Activated naive CD8-positive, alpha-beta T cell treated with anti-CD3 and anti-CD28 coated beads, Interleukin-2, amount 50 U/mL, for 16 hours (primary cell): Measurements from ENCODE around the gene PDE5A.
"Not testable (repeated sequence)": the region's sequence is repeated elsewhere in the genome, so short reads cannot be mapped to it uniquely, and the experiment has no call there.

Experiments used
- DNase-seq: peaks from one replicate; pipeline ENCODE4 v3.0.0-alpha.2; 2020; ENCODE audit warnings: low read depth, low spot score

Gene PDE5A

GRCh38 chr4:119646347-119647071 is 17.9 kb upstream of the PDE5A start:
- no peak for DNase-seq

GRCh38 chr4:119643306-119644042 is 14.9 kb upstream of the PDE5A start:
- DNase-seq, result no peak

- no peak for DNase-seq
Measured at GRCh38 chr4:119641765-119642164, 13.2 kb upstream of the PDE5A start.

GRCh38 chr4:119638359-119638758 is 9.8 kb upstream of the PDE5A start:
- DNase-seq, result no peak

GRCh38 chr4:119636851-119637250 is 8.2 kb upstream of the PDE5A start:
- DNase-seq, result not testable (repeated sequence)

GRCh38 chr4:119632216-119632615 is 3.6 kb upstream of the PDE5A start:
- no peak for DNase-seq

- no peak for DNase-seq
Measured at GRCh38 chr4:119629142-119629471, 503 bp upstream of the PDE5A start.

- DNase-seq, result peak; percentile 19
Measured at GRCh38 chr4:119627267-119628255, 1.0 kb downstream of the PDE5A start.

GRCh38 chr4:119626943-119627266 is 1.7 kb downstream of the PDE5A start:
- DNase-seq, result no peak

GRCh38 chr4:119626420-119626819 is 2.2 kb downstream of the PDE5A start:
- DNase-seq, result no peak

GRCh38 chr4:119625761-119626160 is 2.8 kb downstream of the PDE5A start:
- DNase-seq, result no peak

GRCh38 chr4:119624356-119624755 is 4.2 kb downstream of the PDE5A start:
- no peak for DNase-seq

- DNase-seq, result no peak
Measured at GRCh38 chr4:119623025-119623424, 5.6 kb downstream of the PDE5A start.

GRCh38 chr4:119615068-119615719 is 13.4 kb downstream of the PDE5A start:
- DNase-seq, result no peak

- no peak for DNase-seq
Measured at GRCh38 chr4:119604266-119604665, 24.3 kb downstream of the PDE5A start.

GRCh38 chr4:119602366-119602765 is 26.2 kb downstream of the PDE5A start:
- no peak for DNase-seq

- DNase-seq, result no peak
Measured at GRCh38 chr4:119598521-119598920, 30.1 kb downstream of the PDE5A start.

GRCh38 chr4:119597377-119597776 is 31.2 kb downstream of the PDE5A start:
- DNase-seq, result no peak

- DNase-seq, result no peak
Measured at GRCh38 chr4:119593698-119594097, 34.9 kb downstream of the PDE5A start.

GRCh38 chr4:119592830-119593229 is 35.8 kb downstream of the PDE5A start:
- no peak for DNase-seq

- DNase-seq, result no peak
Measured at GRCh38 chr4:119589165-119589564, 39.4 kb downstream of the PDE5A start.

- no peak for DNase-seq
Measured at GRCh38 chr4:119587796-119588195, 40.8 kb downstream of the PDE5A start.
